CD1c-positive myeloid dendritic cell (primary cell): Measurements from ENCODE around the gene HS2ST1.
A peak's percentile ranks its signal among the peaks of the same experiment; 100 is the strongest.
"Not testable (repeated sequence)": the region's sequence is repeated elsewhere in the genome, so short reads cannot be mapped to it uniquely, and the experiment has no call there.

Source experiments
- DNase-seq: peaks from one replicate; pipeline ENCODE4 v3.0.0-alpha.2; 2016; ENCODE audit errors: extremely low spot score

HS2ST1 gene

DNA sequence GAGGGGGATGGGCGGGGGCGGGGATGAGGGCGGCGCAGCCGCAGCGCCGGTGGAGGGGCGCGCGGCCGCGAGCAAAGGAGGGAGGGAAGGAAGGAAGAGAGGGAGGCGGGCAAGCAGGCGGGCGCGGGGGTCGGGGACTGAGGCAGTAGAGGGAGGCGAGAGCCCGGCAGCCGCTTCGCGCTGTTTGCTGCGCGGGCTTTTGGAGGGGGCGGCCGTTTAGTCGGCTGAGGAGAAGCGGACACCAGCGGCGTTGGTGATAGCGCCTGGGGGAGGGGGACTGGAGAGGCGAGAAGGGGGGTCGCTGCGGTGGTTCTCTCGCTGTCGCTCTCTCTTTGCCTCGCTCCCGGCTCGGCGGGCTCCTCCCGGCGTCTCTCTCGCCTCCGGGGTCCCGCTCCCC, at the start of gene HS2ST1:
Gene HS2ST1, plus strand, starts transcription at position 35 of the 397 bp plus-strand sequence.
- no peak for DNase-seq

DNA sequence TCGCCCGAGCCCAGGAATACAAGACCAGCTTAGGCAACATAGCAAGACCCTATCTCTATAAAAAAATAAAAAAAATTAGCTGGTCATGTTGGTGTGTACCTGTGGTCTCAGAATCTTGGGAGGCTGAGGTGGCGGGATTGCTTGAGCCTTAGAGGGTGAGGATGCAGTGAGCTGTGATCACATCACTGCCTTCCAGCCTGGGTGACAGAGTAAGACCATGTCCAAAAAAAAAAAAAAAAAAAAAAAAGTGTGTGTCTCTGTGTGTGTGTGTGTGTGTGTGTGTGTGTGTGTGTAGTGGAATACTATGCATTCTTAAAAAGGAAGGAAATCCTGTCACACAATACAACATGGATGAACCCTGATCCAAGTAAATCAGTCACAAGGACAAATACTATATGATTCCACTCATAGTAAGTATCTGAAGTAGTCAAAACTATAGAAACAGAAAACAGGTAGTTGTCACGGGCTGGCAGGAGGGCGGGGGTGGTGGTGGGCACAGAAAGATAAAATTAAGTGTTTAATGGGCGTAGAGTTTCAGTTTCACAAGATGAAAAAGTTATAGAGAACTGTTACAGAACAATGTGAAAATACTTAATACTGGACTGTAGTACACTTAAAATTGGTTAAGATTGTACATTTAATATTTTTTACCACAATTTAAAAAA, 48.3 kb upstream of the HS2ST1 start:
- peak; percentile 43 for DNase-seq

DNA sequence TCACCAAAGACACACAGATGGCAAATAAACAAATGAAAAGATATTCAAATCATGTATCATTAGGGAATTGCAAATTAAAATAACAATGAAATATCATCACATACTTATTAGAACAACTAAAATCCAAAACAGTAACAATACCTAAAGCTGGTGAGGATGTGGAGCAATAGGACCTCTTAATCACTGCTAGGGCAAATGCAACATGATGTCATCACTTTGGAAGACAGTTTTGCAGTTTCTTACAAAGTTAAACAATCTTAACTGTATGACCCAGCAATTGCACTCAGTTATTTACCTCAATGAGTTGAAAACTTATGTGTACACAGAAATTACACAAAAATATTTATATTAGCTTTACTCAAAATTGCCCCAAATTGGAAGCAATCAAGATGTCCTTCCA, 47.8 kb upstream of the HS2ST1 start:
- peak; percentile 16 for DNase-seq

DNA sequence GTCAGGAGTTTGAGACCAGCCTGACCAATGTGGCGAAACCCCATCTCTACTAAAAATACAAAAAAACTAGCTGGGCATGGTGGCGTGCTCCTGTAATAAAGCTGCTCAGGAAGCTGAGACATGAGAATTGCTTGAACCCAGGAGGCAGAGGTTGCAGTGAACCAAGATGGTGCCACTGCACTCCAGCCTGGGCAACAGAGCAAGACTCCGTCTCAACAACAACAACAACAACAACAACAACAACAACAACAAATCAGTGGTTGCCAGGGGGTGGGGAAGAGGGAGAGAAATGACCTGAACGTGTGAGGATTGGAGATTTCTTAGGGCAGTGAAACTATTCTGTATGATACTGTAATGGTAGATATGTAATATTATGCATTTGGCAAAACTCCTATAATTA, 47.2 kb upstream of the HS2ST1 start:
- DNase-seq = not testable (repeated sequence)

DNA sequence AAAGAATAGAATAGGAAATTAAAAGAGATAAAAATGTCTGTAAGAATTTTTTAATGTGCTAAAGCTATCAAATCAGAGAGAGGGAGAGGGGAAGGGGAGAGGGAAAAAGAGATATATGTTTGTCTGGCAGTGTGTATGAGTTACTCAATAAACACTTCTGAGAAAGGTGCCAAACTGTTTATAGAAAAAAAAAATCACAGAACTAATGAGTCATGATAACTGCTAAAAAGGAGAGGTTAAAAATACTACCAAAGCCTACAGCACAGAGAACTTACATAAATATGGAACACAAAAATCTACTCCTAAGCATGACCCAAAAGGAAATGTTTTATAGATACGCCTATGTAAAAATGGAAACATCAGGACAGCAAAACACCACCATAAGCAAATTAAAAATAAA, 46.0 kb upstream of the HS2ST1 start:
- DNase-seq = no peak

DNA sequence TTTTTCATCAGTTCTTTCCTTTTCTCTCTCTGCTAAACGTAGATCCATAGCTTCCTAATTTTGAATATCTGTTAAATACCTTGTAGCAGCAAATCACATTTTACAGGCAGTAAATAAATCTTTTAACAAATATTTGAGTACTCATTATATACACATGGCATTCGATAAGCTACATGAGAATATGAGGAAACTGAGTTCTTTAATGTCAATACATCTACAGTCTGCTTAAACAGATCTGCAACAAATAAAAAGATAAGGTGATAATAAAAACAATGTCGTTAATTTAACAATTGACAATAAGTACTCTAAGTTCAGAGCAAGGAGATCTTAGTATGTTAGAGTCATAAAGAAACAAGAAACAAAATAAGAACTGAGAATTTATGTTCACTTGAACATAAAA, 43.4 kb upstream of the HS2ST1 start:
- DNase-seq = no peak

DNA sequence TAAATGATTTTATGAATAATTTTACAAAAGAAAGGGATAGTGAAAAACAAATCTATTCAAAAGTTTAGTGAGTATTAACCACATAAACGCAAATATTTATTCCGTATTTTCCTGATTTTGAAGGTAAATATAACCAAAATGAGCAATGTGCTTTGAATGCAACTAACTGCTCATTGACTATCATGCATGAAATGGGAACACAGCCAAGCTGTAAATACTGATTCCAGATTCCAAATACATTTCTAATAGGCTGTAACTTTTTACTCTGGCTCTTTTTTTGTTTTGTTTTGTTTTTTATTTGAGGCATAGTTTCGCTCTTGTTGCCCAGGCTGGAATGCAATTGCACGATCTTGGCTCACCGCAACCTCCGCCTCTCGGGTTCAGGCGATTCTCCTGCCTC, 42.3 kb upstream of the HS2ST1 start:
- no peak for DNase-seq

DNA sequence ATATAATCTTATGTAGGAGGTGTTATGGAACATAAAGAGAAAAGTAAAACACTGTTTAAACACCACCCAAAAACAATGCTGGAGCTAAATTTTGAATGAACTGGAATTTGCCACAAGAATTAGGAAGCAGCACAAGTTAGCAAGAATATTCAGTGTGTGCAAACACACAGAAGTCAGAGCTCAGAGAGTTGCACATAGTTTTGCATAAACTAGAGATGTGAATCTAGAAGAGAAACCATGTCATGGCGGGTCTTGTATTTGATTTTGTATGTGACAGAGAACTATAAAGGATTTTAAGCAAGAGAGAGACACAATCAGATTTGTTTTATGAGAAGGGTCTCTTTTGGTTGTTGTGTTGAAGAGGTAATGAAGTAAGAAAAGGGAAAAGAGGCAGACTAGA, 38.7 kb upstream of the HS2ST1 start:
- no peak for DNase-seq

DNA sequence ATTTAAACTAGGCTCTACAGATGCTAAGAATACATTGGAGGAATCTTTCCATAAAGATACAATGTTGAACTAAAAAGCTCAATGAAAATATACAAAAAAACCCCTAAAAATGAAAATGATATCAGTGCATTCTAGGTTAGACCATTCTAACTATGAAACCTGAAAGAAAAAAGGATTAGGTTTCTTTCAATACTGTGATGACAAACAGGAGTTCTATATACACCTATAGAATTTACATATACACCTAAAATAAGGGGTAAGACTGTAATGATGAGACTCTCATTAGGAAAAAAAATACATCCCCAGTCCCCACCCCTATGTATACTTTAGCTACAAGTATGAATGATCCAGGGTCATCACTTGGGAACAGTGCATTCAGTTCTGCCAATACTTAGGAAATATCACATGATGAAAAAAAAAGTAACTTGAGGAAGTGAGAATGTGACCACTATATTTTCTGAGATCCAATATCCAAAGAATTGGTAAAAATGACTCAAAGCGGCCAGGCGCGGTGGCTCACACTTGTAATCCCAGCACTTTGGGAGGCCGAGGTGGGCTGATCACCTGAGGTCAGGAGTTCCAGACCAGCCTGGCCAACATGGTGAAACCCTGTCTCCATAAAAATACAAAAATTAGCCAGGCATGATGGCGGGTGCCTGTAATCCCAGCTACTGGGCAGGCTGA, 26.8 kb upstream of the HS2ST1 start:
- peak; percentile 20 for DNase-seq

DNA sequence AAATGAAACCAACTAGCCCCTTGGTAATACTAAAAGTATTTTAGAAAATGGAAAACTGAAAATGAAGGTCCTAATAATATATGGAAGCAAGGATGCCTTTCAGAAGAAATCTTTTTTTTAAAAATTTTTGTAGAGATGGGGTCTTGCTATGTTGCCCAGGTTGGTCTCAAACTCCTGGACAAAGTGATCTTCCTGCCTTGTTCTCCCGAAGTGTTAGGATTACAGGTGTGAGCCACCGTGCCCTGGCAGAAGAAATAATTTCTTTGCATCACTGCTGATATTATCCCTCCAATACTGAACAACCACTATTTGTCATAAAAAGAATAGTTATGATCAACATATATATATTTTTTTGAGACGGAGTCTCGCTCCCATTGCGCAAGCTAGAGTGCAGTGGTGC, 26.1 kb upstream of the HS2ST1 start:
- no peak for DNase-seq

DNA sequence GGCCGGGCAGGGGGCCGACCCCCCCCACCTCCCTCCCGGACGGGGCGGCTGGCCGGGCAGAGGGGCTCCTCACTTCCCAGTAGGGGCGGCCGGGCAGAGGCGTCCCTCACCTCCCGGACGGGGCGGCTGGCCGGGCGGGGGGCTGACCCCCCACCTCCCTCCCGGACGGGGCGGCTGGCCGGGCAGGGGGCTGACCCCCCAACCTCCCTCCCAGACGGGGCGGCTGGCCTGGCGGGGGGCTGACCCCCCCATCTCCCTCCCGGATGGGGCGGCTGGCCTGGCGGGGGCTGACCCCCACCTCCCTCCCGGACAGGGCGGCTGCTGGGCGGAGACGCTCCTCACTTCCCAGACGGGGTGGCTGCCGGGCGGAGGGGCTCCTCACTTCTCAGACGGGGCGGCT, 15.0 kb upstream of the HS2ST1 start:
- not testable (repeated sequence) for DNase-seq

DNA sequence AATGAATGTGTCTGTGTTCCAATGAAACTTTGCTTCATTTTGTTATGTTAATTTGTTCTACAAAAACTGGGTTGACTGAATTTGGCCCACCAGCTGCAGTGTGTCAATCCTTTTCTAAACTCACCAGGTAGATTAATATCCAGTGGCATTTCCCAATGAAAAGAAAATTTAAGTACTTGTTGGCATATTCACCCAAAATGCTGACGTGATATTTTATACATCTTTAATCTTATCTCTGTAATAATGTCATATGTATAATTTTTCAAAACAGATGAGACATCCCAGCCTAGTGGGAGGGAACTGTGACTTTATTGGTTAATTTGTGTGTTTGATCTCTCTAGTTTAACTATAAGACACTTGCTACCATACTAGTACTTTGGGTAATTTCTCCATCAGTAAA, 8.6 kb upstream of the HS2ST1 start:
- DNase-seq = no peak

DNA sequence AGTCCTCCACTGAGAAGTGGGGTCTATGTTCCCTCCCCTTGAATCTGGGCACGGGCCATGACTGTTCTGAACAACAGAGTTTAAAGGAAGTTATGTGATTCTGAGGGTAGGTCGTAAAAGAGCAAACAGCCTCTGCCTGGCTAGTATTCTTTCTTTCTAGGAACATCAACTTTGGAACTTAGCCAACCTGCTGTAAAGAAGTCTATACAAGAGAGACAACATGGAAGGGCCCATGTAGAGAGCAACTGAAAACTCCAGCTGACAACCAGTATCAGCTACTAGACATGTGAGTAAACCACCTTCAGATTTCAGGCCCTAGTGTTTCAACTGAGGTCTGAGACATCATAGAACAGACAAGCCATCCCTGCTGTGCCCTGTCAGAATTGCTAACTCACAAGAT, 8.0 kb upstream of the HS2ST1 start:
- no peak for DNase-seq

DNA sequence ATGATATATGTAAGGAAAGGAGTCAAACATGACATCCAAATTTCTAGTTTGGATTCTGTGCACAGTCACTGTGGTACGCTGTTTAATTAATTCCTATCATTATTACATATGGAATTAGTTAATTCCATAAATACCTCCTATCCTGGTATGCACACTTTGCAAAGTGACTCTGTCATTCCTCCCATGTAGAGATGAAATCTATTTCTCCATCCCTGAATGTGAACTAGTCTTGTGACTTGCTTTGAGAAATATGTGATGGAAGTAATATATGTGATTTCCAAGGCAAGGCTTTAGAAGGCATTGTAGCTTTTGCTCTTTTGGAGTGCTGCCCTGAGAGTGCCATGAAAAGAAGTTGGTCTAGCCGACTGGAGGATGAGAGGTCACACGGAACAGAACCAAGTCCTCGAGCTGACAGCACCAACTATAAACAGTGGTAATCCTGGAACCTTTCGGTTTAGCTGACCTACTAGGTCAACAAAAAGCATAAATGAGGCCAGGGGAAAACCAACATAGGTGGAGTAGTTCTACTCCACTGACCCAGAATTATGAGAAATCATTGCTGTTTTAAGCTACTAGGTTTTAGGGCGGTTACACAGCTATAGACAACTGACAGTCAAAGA, 2.0 kb upstream of the HS2ST1 start:
- DNase-seq = no peak

DNA sequence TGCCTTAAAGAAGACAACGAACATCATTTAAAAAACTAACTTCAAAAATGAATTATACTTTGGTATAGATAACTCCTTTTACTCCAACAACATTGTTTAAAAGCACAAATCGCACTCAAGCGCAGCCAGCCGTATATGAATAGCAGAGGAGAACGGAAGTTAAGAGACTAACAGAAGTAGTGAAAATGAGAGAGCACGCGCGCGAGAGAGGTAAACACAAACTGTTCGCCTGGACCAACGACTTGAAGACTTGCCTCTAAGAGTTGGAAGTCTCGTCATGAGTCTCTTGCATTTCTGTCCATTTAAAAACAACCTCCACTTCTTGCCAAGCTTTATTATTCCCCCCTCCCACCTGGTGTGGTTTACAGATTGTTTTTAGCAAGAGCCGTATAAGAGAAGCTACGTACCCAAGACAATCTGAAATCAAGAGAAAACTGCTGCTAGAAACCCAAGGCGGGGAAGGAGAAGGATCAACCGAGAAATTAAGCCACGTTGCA, 988 bp upstream of the HS2ST1 start:
- peak; percentile 63 for DNase-seq

DNA sequence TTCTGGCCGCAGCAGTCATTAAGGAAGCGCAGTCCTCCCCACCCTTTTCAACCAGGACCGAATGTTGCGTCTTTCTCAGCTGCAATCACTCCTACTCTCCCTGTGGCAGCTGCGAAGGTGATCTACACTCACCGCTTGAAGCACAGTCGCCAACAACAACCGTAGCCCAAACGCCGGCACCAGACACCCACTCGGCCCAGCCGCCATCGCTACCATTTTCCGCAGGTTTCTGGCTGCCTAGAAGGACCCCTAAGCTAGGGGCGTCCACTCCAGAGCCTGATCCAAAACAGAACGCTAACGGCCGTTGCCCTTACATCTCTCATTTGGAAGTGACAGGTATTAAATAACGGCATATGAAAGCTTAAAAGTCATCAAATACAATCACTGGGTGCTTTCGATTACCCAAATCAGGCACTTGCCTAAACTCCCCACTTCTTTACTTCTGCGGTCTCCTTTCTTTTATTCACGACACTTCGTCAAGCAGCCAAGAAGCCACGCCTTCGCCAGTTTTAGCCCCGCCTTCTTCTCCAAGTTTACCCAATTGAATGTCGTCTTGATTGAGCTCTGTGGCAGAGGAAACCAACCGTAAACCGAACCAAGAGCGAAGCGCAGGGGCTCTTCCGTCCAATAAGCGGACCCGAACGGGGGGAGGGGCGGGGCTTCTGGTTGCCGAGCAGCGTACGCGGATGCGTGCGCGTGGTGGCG, 387 bp upstream of the HS2ST1 start, which contains the start of gene SELENOF:
Gene SELENOF, minus strand, starts transcription at position 231 of the 705 bp plus-strand sequence. Its CDS starts 15 bp downstream, at position 216.
- DNase-seq = peak; percentile 100

DNA sequence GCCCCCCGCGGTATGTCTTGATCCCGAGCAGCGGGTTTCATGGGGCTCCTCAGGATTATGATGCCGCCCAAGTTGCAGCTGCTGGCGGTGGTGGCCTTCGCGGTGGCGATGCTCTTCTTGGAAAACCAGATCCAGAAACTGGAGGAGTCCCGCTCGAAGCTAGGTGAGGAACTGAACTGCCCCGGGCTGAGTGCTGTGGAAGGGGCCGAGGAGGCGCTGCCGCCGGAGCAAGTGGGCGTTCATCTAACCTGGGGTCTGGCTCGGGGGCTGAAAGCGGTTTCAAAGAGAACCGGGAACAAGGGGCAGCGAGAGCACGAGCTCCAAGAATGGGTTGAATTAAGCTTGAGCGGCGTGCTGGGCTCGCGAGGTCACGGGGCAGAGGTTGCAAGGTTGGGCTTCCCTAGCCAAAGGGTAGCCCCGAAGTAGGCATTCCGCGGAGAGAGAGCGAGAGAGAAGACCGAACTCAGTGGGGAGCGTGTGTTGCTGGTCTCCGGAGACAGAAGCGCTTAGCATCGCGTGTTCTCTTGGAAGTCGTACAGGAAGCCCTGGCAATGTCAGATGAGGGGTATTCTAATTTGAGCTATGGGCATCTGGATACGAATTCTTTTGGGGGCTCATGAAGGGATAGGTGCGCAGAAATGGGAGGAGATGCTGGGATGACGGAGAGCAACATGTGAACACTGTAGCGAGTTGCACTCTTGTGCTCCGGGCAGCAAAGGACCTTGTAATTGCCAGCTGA, 732 bp downstream of the HS2ST1 start:
- peak; percentile 60 for DNase-seq

DNA sequence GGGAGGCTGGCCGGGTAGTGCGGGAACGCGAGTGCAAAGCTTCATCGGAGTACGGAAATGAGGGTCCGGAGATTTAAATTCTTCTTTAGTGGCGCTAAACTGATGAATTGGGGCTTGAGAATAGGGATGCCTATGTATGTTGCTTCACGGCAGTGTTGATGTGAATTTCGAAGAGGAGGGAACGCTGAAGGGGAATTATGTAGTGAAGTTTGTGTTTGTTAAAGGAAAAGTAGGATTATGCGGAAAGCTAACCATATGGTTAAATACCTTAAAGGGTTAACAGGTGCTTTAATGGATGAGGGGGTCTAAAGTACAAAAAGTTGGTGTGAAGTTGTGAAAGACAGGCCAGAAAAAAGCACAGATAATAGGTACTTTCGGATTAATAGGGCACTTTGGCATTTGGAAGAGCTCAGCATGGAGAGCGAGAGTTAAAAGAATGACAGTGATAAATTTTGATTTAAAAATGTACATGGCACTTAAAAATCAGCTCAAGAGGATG, 1.4 kb downstream of the HS2ST1 start:
- no peak for DNase-seq

DNA sequence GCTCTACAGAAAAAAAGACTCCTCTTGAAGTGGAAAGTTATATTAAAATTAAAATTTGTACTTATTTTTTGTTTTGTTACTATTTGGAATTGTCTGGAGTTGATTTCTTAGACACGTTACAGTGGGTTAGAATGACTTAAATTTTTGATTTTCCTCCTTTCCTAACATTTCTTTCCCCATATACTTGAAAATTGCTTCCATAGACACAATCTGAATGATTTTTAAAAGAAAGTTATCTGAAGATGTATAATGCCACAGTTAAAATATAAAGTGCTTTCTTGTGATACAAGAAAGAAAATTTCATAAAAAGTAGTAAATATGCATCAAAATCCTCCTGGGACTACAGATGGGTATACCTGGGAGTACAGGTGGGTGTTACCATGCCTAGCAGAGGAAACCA, 2.3 kb downstream of the HS2ST1 start:
- DNase-seq = no peak

DNA sequence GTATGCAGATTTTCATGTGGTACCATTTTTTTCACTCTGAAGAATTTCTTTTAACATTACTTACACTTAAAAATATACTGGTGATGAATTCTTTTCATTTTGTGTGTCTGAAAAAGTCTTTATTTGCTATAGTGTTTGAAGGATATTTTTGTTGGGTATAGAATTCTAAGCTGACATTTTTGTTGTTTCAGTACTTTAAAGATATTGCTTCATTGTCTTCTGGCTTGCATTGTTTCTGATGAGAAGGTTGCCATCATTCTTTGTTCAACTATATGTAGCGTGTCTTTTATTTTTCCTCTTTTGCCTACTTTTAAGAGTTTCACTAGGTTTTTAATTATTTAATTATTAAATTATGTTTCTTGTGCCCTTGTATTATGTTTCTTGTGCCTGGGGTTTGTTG, 8.0 kb downstream of the HS2ST1 start:
- no peak for DNase-seq

DNA sequence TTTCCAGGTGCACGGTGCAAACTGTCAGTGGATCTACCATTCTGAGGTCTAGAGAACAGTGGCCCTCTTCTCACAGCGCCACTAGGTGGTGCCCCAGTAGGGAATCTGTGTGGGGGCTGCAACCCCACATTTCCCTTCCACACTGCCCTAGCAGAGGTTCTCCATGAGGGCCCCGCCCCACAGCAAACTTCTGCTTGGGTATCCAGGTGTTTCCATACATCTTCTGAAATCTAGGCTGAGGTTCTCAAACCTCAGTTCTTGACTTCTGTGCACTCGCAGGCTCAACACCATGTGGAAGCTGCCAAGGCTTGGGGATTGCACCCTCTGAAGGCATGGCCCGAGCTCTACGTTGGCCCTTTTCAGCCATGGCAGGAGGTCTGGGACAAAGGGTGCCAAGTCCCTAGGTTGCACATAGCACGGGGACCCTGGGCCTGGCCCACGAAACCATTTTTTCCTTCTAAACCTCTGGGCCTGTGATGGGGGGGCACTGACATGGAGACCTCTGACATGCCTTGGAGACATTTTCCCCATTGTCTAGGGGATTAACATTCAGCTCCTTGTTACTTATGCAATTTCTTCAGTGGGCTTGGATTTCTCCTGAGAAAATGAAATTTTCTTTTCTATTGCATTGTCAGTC, 10.0 kb downstream of the HS2ST1 start:
- no peak for DNase-seq
